Endothelial cell of umbilical vein (primary cell): ENCODE measurements around the gene GRK5. TPM values are rescaled to one million over a fixed set of nuclear protein-coding genes. Genes with fewer than 3 reads are reported as not detected.

Source experiments
- BruUV-seq: library from RNA; stranded (reverse); fragments of 400-500 nt; replicated peaks from 2 replicates; lab custom pipeline; 2021; lab: Mats Ljungman, UMichigan
- CTCF ChIA-PET: fragments of 300-600, 350-600 bp; sonication (Branson Sonifier 250); formaldehyde crosslinking; loops from one replicate; lab custom pipeline; 2021; ENCODE audit warnings: antibody characterized with exemption, inconsistent platforms; lab: Charles Lee
- POLR2A ChIA-PET: fragments of 300-600, 350-600 bp; sonication (Branson Sonifier 250); formaldehyde crosslinking; loops from one replicate; lab custom pipeline; 2021; ENCODE audit warnings: antibody characterized with exemption, inconsistent platforms; lab: Charles Lee
- DNase-seq: peaks from one replicate; pipeline ENCODE4 v3.0.0-alpha.2; 2011; ENCODE audit warnings: low read depth, low spot score
- FAIRE-seq: peaks from 2 replicates; lab custom pipeline; 2011; peaks lifted over from hg19 to GRCh38; lab: Jason Lieb, UNC
- H2AFZ ChIP-seq: 2 replicates; pipeline ENCODE4 v1.6.0; 2012; ENCODE audit warnings: low read depth, low read length, control low read depth, inconsistent platforms
- H3K27ac ChIP-seq: 2 replicates; pipeline ENCODE4 v1.5.1; 2011; ENCODE audit warnings: low read depth, mild to moderate bottlenecking, control low read depth, low read length, moderate library complexity; ENCODE audit not compliant: insufficient read depth
- H3K27me3 ChIP-seq, 2 experiments: 2 replicates each; pipeline versions ENCODE4 v1.6.0 to v1.6.1; 2011; ENCODE audit warnings: low read length in 2 of 2, mixed read lengths in 1 of 2; ENCODE audit not compliant: control insufficient read depth in 2 of 2, insufficient read depth in 2 of 2
- H3K36me3 ChIP-seq, 2 experiments: 2 replicates in 1 of 2; 3 replicates in 1 of 2; pipeline ENCODE4 v1.5.1; 2011; ENCODE audit warnings: low read length in 2 of 2, mild to moderate bottlenecking in 1 of 2, moderate library complexity in 1 of 2; ENCODE audit not compliant: control insufficient read depth in 2 of 2, insufficient read depth in 2 of 2; ENCODE audit errors: extremely low read depth in 1 of 2
- H3K4me1 ChIP-seq: 3 replicates; pipeline ENCODE4 v1.5.1; 2011; ENCODE audit warnings: mild to moderate bottlenecking, low read length; ENCODE audit not compliant: control insufficient read depth, insufficient read depth; ENCODE audit errors: extremely low read depth
- H3K4me2 ChIP-seq: 2 replicates; pipeline ENCODE4 v1.6.1; 2011; ENCODE audit warnings: low read length, control low read depth, mixed read lengths; ENCODE audit not compliant: insufficient read depth
- H3K4me3 ChIP-seq, 3 experiments: fragments of 200-600 bp in 1 of 3; sonication (generic), shearing (Covaris generic) in 1 of 3; replicated peaks in 1 of 3; 2 replicates each; pipeline ENCODE4 v1.5.1; 2011 to 2016; ENCODE audit warnings: control low read depth in 3 of 3, low read length in 3 of 3, mild to moderate bottlenecking in 2 of 3, inconsistent platforms in 1 of 3, low read depth in 1 of 3, moderate library complexity in 1 of 3; ENCODE audit not compliant: insufficient read depth in 1 of 3
- H3K79me2 ChIP-seq: 2 replicates; pipeline ENCODE4 v1.6.0; 2012; ENCODE audit warnings: low read length, inconsistent platforms; ENCODE audit not compliant: control insufficient read depth, insufficient read depth
- H3K9ac ChIP-seq: replicated peaks from 2 replicates; pipeline ENCODE3; 2011; ENCODE audit warnings: low read length, control low read depth; ENCODE audit not compliant: insufficient read depth; ENCODE audit errors: extremely low read depth
- H3K9me1 ChIP-seq: replicated peaks from 3 replicates; pipeline ENCODE4 v1.6.0; 2011; ENCODE audit warnings: mild to moderate bottlenecking, low read length; ENCODE audit not compliant: control insufficient read depth, insufficient read depth; ENCODE audit errors: extremely low read depth
- H3K9me3 ChIP-seq: replicated peaks from 2 replicates; pipeline ENCODE4 v1.5.1; 2012; ENCODE audit warnings: low read length, inconsistent platforms; ENCODE audit not compliant: control insufficient read depth, insufficient read depth
- H4K20me1 ChIP-seq: replicated peaks from 2 replicates; pipeline ENCODE3; 2011; ENCODE audit warnings: mild to moderate bottlenecking, low read length; ENCODE audit not compliant: control insufficient read depth, insufficient read depth; ENCODE audit errors: extremely low read depth
- CTCF ChIP-seq, 2 donors: IDR thresholded peaks; 1 replicate in 1 of 2; 2 replicates in 1 of 2; pipeline ENCODE4 v1.5.1; 2011; ENCODE audit warnings: low read length in 2 of 2, mild to moderate bottlenecking in 2 of 2, moderate library complexity in 2 of 2, control low read depth in 1 of 2, inconsistent platforms in 1 of 2, low read depth in 1 of 2; ENCODE audit not compliant: insufficient read depth in 1 of 2; ENCODE audit errors: extremely low read depth in 1 of 2
- EZH2 ChIP-seq: IDR thresholded peaks from 2 replicates; pipeline ENCODE4 v1.6.1; 2012; ENCODE audit warnings: borderline replicate concordance, low read depth, mild to moderate bottlenecking, moderate library complexity, low read length, inconsistent platforms; ENCODE audit not compliant: severe bottlenecking
- FOS ChIP-seq: IDR thresholded peaks from 2 replicates; pipeline ENCODE4 v1.6.1; 2011; ENCODE audit warnings: mild to moderate bottlenecking, low read length, moderate library complexity, borderline replicate concordance; ENCODE audit not compliant: insufficient read depth
- GATA2 ChIP-seq: IDR thresholded peaks from 2 replicates; pipeline ENCODE4 v1.7.0; 2011; ENCODE audit warnings: low read depth, mild to moderate bottlenecking, moderate library complexity, mixed read lengths, low read length; ENCODE audit not compliant: insufficient read length, insufficient read depth
- JUN ChIP-seq: IDR thresholded peaks from 2 replicates; pipeline ENCODE4 v1.6.1; 2011; ENCODE audit warnings: borderline replicate concordance, low read depth; ENCODE audit not compliant: insufficient read length, insufficient read depth
- MAX ChIP-seq: IDR thresholded peaks from 2 replicates; pipeline ENCODE4 v1.6.1; 2011; ENCODE audit not compliant: insufficient read depth, insufficient read length
- MYC ChIP-seq: IDR thresholded peaks from one replicate; pipeline ENCODE4 v1.6.1; 2011; ENCODE audit warnings: mild to moderate bottlenecking, low read depth, low read length
- POLR2A ChIP-seq: IDR thresholded peaks from 2 replicates; pipeline ENCODE4 v1.6.1; 2012; ENCODE audit warnings: low read depth, mild to moderate bottlenecking, control low read depth, low read length
- POLR2AphosphoS5 ChIP-seq: IDR thresholded peaks from 2 replicates; pipeline ENCODE4 v1.6.1; 2012; ENCODE audit warnings: low read depth, mild to moderate bottlenecking, control low read depth, low read length, moderate library complexity; ENCODE audit not compliant: insufficient read depth
- dilution Hi-C: fragments of 300-500 bp; cut with MboI; formaldehyde crosslinking; loops from one replicate; pipeline ENCODE4 v1.15.0; 2019; ENCODE audit warnings: low sequenced_read_pairs; ENCODE audit not compliant: extremely low pct_ligation_motif_present
- intact Hi-C: fragments of 100-400 bp; cut with micrococcal nuclease; formaldehyde crosslinking; loops from one replicate; pipeline ENCODE4 v1.10.0; 2022
- polyA plus RNA-seq, 4 experiments: library from polyadenylated mRNA; depleted of rRNA in 3 of 4; stranded (reverse) in 3 of 4; unstranded in 1 of 4; fragments of >200 nt; gene quantifications; 2 replicates each; pipeline versions ENCODE4 v1.2.1 to v1.2.3, GENCODE V29; 2011 to 2012; ENCODE audit warnings: missing spikeins in 1 of 4
- total RNA-seq: library from RNA; stranded (reverse); gene quantifications from 2 replicates; pipeline ENCODE4 v1.2.3, GENCODE V29; 2021

Gene GRK5
- total and polyA plus RNA-seq, 2 donors (not counting 3 experiments of a cell fraction or from before 2014, with no cell fraction given): 13.1 to 29.5 TPM

GRCh38 chr10:119413471-119414080 is 206.2 kb downstream of the GRK5 start:
- Histone ChIP-seq H3K27me3 (no peaks in the 10 kb centered on the region), H4K20me1 (no peaks in the 10 kb centered on the region), H2AFZ (no peak overlapping the region), H3K36me3 (no peaks in the 10 kb centered on the region), H3K9ac (no peak overlapping the region), H3K79me2 (no peaks in the 10 kb centered on the region), H3K4me3 (no peak overlapping the region), H3K4me2 (no peak overlapping the region), H3K27ac (no peak overlapping the region), H3K9me1 (no peaks in the 10 kb centered on the region), H3K4me1 (peaks cover 30% of the 10 kb centered on the region), H3K9me3 (no peaks in the 10 kb centered on the region)
- dilution Hi-C loops (no loop called here), intact Hi-C loops (loop anchor here (5.0 kb wide), 1 partner anchor 161 kb away; no protein-coding TSS in a partner anchor)
- ChIA-PET CTCF (interaction anchor here (0.6 to 3.2 kb wide), 3 partner anchors 207 to 210 kb away, joined by 3 to 29 read pairs (median 15); partner anchors contain the start of gene GRK5), POLR2A (no interaction called here)
- no peak for TF ChIP-seq CTCF (IDR thresholded peaks at IDR 0.05; ENCODE audit: extremely low read depth in 1 of 2, insufficient read depth in 1 of 2, low read depth in 1 of 2, low read length in 2 of 2)
- no peak for TF ChIP-seq JUN
- TF ChIP-seq FOS: no peak
- no peak for TF ChIP-seq POLR2AphosphoS5
- TF ChIP-seq EZH2: no peak
- no peak for TF ChIP-seq POLR2A
- TF ChIP-seq MAX: no peak
- no peak for TF ChIP-seq GATA2
- TF ChIP-seq MYC: no peak
- BruUV-seq: no TSS peak
- no peak for DNase-seq
- no peak for FAIRE-seq
